Amniotic stem cell (primary cell): Measurements from ENCODE around the gene MAGEL2.

ENCODE experiments used
- DNase-seq: peaks from one replicate; lab custom pipeline; 2025; lab: John Stamatoyannopoulos, UW

Gene MAGEL2

GRCh38 chr15:23647421-23648370 is at the start of gene MAGEL2:
Gene MAGEL2 (minus strand): TSS chr15:23647867. CDS start chr15:23647742, 125 bp downstream.
- DNase-seq = no peak

GRCh38 chr15:23695282-23695681 is 47.6 kb upstream of the MAGEL2 start:
- no peak for DNase-seq

DNA sequence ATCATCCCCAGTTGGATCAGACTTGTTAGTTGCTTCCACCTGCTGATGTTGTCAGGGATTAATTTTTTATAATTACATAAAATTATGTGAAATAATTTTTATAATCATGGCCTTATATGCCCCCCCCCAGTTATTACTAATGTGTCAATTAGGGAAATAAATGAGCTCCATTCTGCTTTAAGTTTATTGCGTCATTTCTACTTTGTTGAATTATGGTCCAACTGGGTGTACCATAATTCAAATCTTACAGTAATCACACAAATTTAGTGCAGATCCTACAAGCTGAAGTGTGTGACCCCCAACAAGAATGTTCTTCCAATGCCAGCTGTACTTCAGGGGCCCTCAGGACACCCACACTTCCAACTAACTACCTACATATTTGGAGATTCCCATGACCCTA is 46.9 kb upstream of the MAGEL2 start:
- DNase-seq = no peak

GRCh38 chr15:23690450-23690852 is 42.8 kb upstream of the MAGEL2 start:
- DNase-seq = no peak

DNA sequence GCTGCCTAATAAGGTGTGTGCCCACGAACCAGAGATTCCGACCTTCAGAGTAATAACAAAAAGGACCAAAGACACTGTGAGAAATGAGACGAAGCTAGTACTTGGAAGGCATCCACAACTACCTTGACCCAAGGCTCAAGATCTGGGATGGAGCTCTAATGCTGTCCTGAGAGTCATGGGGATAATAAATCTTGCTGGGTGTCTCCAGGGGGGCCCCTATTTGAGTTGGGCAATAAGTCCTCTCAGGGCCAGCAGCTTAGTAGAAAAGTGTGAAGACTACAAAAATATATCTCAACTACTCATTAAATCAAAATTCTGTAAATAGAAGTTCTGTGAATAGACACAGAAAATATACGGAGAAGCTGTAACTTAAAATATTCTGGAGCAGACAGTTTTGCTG is 42.3 kb upstream of the MAGEL2 start:
- no peak for DNase-seq

DNA sequence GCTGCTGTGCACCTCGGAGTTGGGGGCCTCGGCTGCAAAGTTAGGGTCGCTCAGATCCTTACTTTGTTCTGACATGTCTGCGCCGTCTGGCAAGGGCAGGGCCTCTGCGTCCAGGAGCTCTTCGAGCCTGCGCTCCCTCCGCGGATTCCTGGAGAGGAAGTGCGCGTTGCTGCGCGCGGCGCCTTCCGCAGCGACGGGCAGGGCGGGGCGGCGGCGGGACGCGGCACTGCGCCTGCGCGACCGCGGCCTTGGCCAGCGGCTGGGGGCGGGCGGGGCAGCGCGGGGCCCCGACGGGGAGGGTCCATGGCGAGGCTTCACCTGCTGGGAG is 39.4 kb upstream of the MAGEL2 start, which contains the start of gene NDN:
NDN (minus strand) TSS at position 163 of the 328 bp plus-strand sequence; CDS start at position 75, 88 bp downstream.
- no peak for DNase-seq

DNA sequence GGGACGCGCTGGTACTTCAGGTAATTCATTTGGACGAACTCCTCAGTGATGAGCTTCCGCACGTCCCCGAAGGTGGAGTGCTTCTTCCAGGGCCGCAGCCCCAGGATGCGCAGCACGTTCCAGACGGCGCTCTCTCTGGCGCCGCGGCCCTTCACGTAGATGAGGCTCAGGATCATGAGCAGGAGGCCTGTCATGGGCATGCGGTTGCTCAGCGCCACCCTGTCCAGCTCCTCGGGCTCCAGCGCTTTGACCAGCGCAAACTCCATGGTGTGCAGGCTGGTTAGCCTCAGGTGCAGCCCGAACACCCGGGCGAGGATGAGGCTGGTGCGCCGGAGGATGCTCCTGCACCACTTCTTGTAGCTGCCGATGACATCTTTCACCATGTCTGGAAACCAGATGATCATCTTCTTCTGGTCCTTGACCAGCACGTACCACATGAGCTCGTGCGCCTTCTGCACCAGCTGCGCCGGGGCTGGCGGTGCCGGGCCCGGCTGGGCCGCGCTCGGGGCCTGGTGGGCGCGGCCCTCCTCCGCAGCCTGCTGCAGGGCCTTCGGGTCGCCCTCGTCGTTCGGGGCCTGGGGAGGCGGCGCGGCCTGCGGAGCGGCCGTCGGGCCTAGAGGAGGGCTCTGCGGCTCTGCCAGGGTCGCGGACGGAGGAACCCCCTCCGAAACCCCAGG is 38.9 kb upstream of the MAGEL2 start:
- no peak for DNase-seq

DNA sequence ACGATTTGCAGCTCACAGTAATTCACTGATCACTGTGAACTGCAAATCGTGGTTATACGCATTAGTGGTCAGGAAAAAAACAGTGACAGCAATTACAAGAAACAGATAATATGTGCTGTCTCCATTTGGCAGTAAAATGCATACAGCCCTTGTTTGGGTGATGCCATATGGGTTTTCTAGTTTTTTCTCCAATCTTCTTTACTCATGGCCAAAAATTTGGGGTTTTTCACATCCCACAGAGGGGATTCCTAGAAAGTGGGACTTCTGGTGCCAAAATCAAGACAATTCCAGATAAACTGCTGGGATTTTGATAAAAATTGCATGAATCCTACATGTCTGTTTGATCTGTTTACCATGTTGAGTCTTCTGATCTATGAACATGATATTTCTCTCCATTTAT is 23.8 kb upstream of the MAGEL2 start:
- DNase-seq = no peak

- no peak for DNase-seq
Observed at GRCh38 chr15:23670970-23671369, 23.3 kb upstream of the MAGEL2 start.

DNA sequence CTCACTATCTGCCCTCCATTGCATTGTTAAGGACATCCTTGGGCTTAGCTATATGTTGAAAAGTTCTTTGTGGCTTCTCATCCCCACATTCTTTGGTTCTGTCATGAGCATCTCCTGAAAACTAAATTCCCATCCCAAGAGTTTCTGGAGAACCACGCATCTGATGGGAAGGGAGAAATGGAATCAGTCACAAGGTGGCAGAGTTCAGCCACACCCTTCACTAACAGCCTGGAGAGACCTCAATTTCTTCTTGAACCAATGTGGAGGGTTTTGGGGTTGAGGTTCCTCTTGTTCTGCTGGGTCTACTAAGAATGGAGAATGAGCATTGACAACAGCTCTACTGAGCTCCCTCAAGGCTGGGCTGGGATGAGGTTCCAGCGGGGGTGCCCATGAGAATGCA is 15.6 kb upstream of the MAGEL2 start:
- no peak for DNase-seq

DNA sequence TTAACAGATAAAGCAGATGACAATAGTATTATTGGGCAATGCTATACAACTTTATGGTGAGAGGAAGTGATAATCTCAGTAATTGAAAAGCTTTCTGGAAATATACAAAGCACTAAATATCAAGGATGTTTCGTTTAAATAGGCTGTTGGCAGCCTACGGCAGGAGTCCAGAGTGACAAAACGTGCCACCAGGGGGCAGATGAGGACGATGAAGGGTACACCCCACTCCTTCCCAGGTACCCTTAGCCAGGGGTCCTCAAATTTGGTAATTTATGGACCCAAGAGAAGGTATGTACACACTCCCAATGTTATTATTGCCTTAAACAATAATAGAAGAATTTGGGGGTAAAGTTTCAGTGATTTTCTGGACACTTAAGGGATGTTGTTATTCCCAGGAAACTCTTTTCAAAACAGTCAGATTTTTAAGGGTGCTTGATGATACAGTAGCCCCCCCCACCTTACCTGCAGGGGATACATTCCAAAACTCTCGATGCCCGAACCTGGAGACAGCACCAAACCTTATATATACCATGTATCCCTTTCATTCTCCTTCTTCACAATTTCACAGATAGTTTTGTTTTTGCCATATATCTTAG is 1.4 kb upstream of the MAGEL2 start:
- DNase-seq = no peak

DNA sequence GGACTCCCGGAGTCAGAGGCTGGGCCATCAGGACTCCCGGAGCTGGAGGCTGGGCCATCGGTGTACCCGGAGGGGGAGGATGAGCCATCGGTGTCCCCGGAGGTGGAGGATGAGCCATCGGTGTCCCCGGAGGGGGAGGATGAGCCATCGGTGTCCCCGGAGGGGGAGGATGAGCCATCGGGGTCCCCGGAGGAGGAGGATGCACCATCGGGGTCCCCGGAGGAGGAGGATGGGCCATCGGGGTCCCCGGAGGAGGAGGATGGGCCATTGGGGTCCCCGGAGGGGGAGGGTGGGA is 719 bp downstream of the MAGEL2 start:
- no peak for DNase-seq

GRCh38 chr15:23646165-23647000 is 1.3 kb downstream of the MAGEL2 start:
- no peak for DNase-seq

DNA sequence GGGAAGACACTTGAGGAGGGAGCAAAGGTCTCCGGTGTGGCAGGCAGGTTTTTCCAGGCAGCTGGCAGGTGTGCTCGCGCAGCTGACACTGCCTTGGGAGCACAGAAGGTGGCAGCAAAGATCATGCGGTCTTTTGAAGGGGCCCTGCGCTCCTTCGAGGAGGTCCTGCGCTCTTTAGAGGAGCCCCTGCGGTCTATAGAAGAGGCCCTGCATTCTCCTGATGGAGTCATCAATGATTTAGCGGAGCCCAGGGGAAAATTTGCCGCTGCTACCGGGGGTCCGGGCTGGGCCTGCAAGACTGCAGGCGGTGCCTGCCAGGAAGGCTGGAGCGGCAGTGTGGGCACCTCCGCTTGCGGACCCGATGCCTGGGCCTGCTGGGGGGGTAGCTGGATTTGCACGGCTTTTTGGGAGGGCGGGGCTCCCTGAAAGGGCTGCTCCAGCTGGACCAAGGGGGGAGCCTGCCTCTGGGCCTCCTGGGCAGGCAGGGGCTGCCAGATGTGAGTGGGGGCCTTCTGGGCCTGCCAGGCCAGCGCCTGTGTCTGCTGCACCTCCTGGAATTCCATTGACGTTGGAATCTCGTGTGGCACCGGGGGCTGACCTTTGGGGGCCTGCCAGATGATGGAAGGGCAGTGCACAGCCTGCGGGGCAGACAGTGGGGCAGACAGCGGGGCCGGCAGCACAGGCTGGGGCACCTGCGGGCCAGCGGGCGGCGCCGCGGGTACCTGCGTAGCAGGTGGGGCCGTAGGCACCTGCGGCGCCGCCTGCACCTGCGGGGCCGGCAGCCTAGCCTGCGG is 2.1 kb downstream of the MAGEL2 start:
- DNase-seq = no peak

DNA sequence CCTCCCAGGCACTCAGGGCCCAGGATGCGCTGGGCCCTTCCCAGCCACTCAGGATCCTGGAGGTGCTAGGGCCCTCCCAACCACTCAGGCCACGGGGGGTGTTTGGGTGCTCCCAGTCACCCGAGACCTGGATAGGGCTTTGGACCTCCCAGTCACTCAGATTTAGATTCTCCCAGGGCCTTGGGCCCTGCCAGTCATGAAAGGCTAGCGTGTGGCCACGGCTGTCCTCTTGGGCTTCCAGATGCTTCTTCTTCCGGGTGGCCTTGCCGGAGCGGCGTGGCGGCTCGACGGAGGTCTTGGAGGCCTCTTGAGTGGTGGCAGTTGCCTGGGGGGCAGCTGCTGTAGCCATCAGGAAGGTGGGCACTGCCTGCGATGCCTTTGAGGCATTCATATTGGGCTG is 2.8 kb downstream of the MAGEL2 start:
- no peak for DNase-seq

DNA sequence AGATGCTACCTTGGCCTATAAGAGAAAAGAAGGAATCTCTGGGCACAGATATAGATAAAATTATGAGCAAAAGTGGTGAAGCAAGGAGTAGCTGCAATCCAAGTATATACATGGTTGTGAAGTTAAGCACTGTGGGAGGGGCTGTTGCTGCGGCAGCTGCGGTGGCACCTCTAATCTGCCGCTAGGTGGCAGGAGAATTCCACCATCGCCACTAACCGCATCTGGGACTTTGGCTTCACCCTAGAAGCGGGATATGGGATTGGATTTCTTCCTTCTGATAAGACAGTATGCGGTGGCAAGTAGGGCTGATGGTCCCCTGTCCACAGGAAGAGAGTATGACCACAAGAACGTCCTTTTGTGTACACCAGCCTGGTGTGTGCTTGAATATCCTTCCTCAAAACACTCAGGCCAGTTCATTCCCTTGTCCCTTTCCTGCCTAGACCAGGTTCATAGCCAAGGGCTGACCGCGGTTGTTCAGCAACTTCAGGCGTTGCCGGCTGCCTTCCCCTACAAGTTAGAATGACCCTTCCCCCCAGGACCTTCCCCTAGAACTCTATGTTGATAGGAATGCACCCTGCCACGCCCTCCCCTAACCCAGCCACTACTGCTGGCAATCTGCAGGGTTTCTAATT is 5.1 kb downstream of the MAGEL2 start:
- DNase-seq = no peak

DNA sequence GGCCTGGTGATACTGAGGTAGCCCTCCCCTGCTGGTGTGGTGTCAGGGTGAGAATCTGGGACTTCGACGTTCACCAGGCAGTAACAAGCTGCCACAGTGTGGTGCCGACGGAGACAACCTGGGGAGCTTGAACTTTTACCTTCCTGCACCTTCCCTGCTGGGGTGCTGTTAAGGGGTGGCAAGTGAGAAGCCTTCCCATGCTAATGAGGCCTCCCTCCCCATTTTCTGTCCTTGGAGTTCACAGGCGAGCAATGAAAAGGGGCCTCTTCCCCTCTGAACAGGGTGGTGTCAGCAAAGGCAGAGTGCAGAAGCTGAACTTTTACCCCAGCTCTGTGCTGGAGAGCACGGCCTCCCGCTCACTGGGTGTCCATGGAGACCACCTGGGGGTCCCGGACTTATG is 13.5 kb downstream of the MAGEL2 start:
- DNase-seq = no peak

DNA sequence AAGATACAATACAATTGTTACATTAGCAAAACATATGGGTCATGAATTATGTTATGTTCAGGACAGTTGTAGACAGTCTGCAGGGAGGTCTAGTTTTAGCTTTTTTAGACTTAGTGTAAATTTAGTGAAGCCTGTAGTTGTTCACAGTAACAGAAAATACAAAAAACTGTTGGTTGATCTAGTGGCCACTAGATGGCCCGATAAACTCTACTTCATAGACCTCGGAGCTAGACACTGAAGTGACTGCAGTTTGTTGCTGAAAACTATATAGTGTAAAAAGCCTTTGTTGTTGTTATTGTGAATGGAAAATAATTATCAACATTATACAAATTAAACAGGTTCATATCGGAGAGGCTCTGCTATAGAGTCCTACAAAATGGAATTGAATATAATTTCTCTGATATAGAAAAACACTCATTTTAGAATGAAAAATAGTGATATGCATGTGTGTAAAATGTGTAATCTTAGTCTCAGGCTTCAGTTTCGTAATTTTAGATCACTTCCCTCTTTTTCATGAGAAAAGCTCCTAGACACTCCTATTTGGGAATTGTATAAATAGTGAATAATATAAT is 18.3 kb downstream of the MAGEL2 start:
- no peak for DNase-seq

- DNase-seq = no peak
Observed at GRCh38 chr15:23628612-23629233, 18.9 kb downstream of the MAGEL2 start.

- no peak for DNase-seq
Observed at GRCh38 chr15:23616536-23616935, 31.1 kb downstream of the MAGEL2 start.
